Measurements from ENCODE around the gene RTKN2. TPM values are rescaled to one million over a fixed set of nuclear protein-coding genes. Genes with fewer than 3 reads are reported as not detected.

The RTKN2 gene
- total RNA-seq, 2 donors from 2014 or later: 2.1 to 3.6 TPM

- WGBS: 93% methylated on average over 3 of the region's 4 CpGs
These were observed 39.0 kb upstream of the RTKN2 start for GRCh38 chr10:62307635-62308034.

DNA sequence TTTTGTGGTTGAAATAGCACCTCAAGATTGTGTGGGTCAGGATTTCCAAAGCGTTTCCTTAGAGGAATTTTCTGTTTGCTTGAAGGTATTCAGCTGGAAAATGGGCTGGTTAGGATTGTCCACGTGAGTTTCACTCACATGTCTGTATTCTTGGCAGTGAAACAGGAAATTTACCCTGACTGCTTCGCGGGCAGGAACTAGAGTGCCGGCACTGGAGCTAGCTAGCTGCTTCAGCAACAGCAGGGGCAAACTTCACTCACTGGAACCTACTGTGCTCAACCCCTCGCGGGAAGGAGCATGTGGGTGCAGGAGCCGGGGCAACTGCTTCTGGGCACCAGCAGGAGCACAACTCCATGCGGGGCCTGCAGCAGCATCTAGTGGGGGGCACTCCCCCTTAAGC is 38.0 kb upstream of the RTKN2 start:
- no peaks in the 10 kb centered on the region for H3K9me3 ChIP-seq
- no peak for TF ChIP-seq CTCF (IDR thresholded peaks at IDR 0.05)
- no peak for TF ChIP-seq POLR2AphosphoS5 (IDR thresholded peaks at IDR 0.05)
- no peak for TF ChIP-seq POLR2A (IDR thresholded peaks at IDR 0.05)
- intact Hi-C loops (cut with DNase I): no loop called here
- no peak overlapping the region for H3K27ac ChIP-seq
- no peak overlapping the region for H3K4me3 ChIP-seq
- H3K36me3 ChIP-seq: no peaks in the 10 kb centered on the region
- WGBS: 75% methylated on average over 8 of the region's 9 CpGs
- no peak for DNase-seq (ENCODE audit: low spot score)
- no peaks in the 10 kb centered on the region for H3K27me3 ChIP-seq (replicated peaks; ENCODE audit: insufficient read depth)
- H3K4me1 ChIP-seq (replicated peaks): no peaks in the 10 kb centered on the region

More at GRCh38 chr10:62307635-62308034, 39.0 kb upstream of the RTKN2 start:
- Histone ChIP-seq H3K27me3 (replicated peaks; ENCODE audit: insufficient read depth) (no peaks in the 10 kb centered on the region), H3K4me3 (no peak overlapping the region), H3K9me3 (no peaks in the 10 kb centered on the region), H3K4me1 (replicated peaks) (no peaks in the 10 kb centered on the region), H3K27ac (no peak overlapping the region), H3K36me3 (no peaks in the 10 kb centered on the region)
- no peak for DNase-seq (ENCODE audit: low spot score)
- no peak for TF ChIP-seq POLR2A (IDR thresholded peaks at IDR 0.05)
- no peak for TF ChIP-seq CTCF (IDR thresholded peaks at IDR 0.05)
- intact Hi-C loops (cut with DNase I): no loop called here

DNA sequence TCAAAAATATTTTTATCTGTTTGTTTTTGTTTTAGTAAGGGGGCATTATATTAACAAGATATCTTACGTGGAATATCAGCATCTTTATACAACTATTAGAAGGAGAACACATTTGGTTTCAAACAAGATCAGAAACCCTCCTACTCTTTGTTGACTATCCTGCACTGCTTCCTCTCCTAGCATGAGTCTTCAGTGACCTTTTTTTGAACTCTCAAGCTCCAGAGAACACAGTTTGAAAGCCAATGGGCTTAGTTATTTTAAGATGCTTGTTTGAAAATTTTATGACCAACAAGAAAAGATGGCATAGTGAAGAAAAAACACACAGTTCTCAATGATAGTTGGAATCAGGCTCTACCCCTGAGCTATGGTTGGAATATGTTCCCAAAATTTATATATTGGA is 37.2 kb upstream of the RTKN2 start:
- Histone ChIP-seq H3K27me3 (replicated peaks; ENCODE audit: insufficient read depth) (no peaks in the 10 kb centered on the region), H3K9me3 (no peaks in the 10 kb centered on the region), H3K36me3 (no peaks in the 10 kb centered on the region), H3K4me1 (replicated peaks) (no peaks in the 10 kb centered on the region), H3K27ac (no peak overlapping the region), H3K4me3 (no peak overlapping the region)
- DNase-seq (ENCODE audit: low spot score): no peak
- intact Hi-C loops (cut with DNase I): no loop called here
- WGBS: 47% methylated on average over 1 of the region's 1 CpG
- no peak for TF ChIP-seq POLR2A (IDR thresholded peaks at IDR 0.05)
- TF ChIP-seq CTCF (IDR thresholded peaks at IDR 0.05): no peak
- TF ChIP-seq POLR2AphosphoS5 (IDR thresholded peaks at IDR 0.05): no peak

GRCh38 chr10:62303922-62304321 is 35.3 kb upstream of the RTKN2 start:
- Histone ChIP-seq H3K27me3 (replicated peaks; ENCODE audit: insufficient read depth) (no peaks in the 10 kb centered on the region), H3K4me1 (replicated peaks) (no peaks in the 10 kb centered on the region), H3K4me3 (no peak overlapping the region), H3K9me3 (no peaks in the 10 kb centered on the region), H3K27ac (no peak overlapping the region), H3K36me3 (no peaks in the 10 kb centered on the region)
- intact Hi-C loops (cut with DNase I): no loop called here
- DNase-seq (ENCODE audit: low spot score): no peak
- 94% methylated on average over 7 of the region's 7 CpGs for WGBS
- no peak for TF ChIP-seq POLR2AphosphoS5 (IDR thresholded peaks at IDR 0.05)
- no peak for TF ChIP-seq POLR2A (IDR thresholded peaks at IDR 0.05)
- no peak for TF ChIP-seq CTCF (IDR thresholded peaks at IDR 0.05)

DNA sequence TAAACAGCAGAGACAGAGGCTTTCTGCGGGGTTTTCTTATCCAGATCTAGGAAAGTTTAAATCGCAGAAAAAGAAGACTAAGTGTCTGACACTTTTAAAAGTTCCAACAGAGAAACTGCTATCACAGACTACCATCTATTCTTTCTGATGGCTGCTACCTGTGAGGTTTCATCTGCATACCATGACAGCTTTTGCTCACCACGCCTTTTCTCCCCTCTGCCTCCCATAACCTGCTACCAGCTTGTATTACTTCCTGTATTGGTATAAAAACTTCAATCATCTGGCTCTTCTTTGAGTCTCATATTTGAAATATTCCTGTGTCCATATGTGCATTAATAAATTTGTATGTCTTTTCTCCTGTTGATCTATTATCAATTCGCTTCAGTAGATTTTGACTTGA is 34.1 kb upstream of the RTKN2 start:
- 63% methylated on average over 4 of the region's 4 CpGs for WGBS
- DNase-seq (ENCODE audit: low spot score): no peak
- no peak overlapping the region for H3K4me3 ChIP-seq
- intact Hi-C loops (cut with DNase I): no loop called here
- TF ChIP-seq CTCF (IDR thresholded peaks at IDR 0.05): no peak
- TF ChIP-seq POLR2A (IDR thresholded peaks at IDR 0.05): no peak
- no peak for TF ChIP-seq POLR2AphosphoS5 (IDR thresholded peaks at IDR 0.05)
- H3K27me3 ChIP-seq (replicated peaks; ENCODE audit: insufficient read depth): no peaks in the 10 kb centered on the region
- H3K36me3 ChIP-seq: no peaks in the 10 kb centered on the region
- no peak overlapping the region for H3K27ac ChIP-seq
- no peaks in the 10 kb centered on the region for H3K4me1 ChIP-seq (replicated peaks)
- H3K9me3 ChIP-seq: no peaks in the 10 kb centered on the region
